Stimulated activated CD4-positive, alpha-beta T cell treated with anti-CD3 and anti-CD28 coated beads, Interleukin-1b, Interleukin-23, amount 100 ng/mL, for 4 hours (primary cell): ENCODE results near the gene SUCNR1.
"Not testable (repeated sequence)": the region's sequence is repeated elsewhere in the genome, so short reads cannot be mapped to it uniquely, and the experiment has no call there.

ENCODE experiments used
- DNase-seq, 2 donors: peaks; one replicate each; pipeline ENCODE4 v3.0.0-alpha.2; 2020; ENCODE audit warnings: low read depth in 2 of 2

The SUCNR1 gene, protein sequence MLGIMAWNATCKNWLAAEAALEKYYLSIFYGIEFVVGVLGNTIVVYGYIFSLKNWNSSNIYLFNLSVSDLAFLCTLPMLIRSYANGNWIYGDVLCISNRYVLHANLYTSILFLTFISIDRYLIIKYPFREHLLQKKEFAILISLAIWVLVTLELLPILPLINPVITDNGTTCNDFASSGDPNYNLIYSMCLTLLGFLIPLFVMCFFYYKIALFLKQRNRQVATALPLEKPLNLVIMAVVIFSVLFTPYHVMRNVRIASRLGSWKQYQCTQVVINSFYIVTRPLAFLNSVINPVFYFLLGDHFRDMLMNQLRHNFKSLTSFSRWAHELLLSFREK

GRCh38 chr3:151873398-151873797, at the start of gene SUCNR1:
Gene SUCNR1, plus strand, starts transcription at chr3:151873643. Its CDS starts 6,250 bp downstream, at chr3:151879893.
- DNase-seq: no peak

- DNase-seq: no peak
Observed at GRCh38 chr3:151827816-151828215, 45.6 kb upstream of the SUCNR1 start.

DNA sequence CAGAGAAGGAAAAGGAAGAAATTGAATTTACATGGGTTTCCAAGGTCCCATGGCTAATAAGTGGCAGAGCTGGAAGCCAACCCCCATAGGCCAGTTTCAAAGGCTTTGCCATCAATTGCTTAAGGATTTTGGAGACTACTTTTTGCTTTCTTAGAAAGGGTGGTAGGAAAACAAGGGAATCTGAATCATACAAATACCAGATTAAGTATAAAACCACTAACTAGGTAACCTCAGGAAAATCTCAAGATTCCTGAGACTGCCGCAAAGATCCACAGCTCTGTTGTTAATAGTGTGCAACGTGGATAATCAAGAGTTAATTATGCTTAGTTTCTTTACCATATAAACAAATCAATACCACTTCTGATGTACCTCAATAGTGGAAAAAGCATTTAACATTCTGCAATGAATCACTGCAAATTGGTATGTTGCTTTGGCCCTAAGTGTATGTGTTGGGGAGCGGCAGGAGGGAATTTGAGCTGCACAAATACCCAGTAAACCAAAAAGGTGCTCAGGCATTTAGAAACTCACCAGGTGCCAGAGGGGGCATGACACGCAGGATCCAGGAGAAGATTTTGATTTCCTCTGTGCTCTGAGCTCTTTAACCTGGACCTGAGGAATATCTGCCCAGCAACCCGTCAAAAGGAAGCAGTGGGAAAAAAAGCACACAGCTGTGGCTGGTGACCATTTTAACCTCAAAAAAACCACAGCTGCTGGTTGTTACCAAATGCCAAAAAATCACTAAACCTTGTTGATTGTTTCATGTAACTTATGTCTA, 37.5 kb upstream of the SUCNR1 start:
- DNase-seq: no peak

DNA sequence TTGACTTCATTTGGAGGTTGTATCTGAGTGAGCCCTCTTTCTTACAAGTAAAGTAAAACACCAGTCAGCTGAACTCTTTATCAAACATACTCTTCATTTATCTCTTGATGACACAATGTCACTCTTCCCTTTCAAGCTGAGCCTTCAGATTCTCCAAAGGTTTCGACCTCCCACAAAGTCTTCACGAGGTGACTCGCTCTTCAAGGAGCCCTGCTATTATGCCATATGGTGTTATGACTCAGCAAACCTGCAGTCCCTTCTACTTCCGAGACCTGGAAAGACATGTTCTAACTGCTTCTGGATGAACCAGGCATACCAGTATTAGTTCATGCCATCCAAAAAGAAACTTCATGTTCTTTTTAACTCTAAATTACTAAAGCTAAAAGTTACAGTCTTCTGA, 36.4 kb upstream of the SUCNR1 start:
- DNase-seq: no peak

GRCh38 chr3:151838574-151839312, 34.7 kb upstream of the SUCNR1 start:
- DNase-seq: peak in 1 of 2 donors; percentile 3

DNA sequence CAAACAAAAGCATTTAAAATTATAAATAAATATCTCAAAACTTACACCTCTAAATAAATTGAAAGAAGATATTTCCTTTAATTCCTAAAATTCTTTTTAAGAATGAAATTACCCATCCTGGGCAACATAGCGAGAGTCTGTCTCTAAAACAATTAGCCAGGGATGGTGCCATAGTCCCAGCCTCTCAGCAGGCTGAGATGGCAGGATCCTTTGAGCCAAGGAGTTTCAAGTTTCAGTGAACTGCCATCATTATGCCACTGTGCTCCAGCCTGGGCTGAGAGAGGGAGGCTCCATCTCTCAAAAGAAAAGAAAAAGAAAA, 34.2 kb upstream of the SUCNR1 start:
- DNase-seq: no peak

DNA sequence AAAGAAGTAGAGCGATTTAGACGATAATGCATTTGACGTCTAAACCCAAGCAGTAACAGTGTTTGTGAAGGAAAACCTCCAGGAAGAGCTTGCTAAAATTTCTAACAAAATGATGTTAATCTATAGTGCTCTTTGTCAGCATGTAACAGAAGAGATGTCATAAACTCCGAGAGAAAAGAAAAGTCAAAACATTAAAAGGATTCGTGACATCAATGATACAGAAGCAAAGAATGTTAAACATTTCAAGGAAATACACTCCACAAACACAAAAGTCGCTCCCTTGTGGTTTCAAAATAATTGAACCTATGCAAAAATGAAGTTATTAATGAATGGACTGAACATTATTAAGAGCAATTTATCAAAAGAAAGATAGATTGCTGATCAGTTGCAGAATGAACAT, 31.6 kb upstream of the SUCNR1 start:
- DNase-seq: no peak

DNA sequence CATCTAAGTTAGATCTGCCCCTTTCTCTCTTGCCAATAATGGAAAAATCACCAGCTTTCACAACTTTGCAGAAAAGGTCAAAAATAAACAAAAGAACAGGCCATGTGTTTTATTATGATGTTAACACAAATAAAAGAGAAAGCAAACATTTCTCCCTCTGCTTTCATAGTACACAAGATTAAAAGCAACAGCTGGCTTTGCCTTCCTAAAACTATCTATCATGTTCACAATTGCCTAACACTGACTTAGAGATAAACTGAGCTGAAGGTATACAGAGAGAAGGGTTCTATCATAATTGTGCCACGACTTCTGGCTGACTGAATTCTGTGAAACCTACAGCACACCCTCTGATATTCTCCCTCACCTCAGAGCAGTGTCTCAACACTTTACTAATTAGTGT, 30.2 kb upstream of the SUCNR1 start:
- no peak for DNase-seq

- DNase-seq: no peak
Observed at GRCh38 chr3:151845306-151845905, 28.0 kb upstream of the SUCNR1 start.

DNA sequence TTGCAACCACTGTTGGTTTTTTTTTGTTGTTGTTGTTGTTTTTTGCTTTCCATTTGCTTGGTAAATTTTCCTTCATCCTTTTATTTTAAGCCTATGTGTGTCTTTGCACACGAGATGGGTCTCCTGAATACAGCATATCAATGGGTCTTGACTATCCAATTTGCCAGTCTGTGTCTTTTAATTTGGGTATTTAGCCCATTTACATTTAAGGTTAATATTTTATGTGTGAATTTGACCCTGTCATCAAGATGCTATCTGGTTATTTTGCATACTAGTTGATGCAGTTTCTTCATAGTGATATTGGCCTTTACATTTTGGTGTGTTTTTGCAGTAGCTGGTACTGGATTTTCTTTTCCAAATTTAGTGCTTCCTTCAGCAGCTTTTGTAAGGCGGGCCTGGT, 23.4 kb upstream of the SUCNR1 start:
- DNase-seq: not testable (repeated sequence)

DNA sequence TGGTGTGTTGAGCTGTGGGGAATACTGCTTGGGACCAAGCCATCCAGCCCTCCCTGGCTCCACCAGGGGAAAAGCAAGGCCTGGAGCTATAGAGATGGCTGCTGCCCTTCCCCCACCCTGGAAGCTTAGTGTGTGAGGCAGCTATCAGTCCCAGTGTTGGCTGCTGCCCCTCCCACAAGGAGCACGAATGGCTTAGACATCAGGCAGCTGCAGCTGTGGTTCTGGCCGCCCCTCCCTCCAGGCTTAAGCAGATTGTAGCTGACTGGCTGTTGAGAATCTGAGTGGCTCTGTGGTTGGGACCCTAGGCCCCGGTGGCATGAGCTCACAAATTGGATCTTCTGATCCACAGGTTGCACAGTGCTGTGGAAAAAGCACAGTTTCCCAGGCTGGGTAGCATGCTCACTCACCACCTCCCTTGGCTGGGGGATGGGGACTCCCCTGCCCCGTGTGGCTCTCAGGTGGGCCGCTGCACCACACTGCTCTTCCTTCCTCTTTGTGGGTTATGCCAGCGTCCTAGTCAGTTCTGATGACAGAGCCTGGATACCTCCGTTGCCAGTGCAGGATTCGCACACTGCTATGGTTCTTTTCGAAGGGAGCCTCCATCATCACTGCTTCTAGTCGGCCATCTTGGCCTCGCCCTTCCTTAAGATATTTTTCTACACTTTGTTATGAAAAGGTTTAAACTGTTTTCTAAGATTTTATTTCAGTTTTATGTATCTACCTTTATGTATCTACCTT, 21.2 kb upstream of the SUCNR1 start:
- no peak for DNase-seq

DNA sequence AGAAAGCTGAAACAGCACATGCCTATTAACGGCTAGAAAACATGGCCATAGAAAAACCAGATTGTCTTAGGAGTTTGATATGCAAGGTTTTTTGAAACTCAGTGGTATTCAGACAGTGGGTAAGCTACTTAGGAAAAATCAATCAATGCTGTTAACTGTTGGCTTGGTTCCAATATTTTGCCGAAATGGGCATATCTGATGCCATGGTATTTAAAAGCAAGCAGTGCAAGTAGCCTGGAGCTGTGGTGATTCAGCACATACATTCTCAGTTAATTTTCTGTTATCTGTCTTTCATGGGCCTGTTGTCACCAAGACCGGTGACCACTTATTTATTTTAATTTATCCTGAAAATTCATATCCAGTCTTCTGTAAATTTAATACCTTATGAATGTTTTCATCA, 17.3 kb upstream of the SUCNR1 start:
- no peak for DNase-seq

DNA sequence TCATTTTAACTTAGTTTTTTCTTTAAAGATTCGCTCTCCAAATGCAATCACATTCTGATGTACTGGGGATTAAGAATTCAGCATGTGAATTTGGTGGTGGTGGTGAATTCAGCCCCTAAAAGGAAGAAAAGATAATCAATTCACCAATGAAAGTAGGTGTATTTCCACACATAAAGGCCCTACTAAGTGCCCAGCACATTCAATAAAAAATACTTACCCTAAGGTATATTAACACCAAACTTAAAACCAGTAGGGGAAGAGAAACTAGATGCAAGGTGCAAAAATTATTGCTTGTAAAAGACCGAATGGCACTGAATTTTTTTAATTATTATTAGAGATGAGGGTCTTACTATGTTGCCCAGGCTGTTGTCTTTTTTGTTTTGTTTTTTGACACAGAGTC, 16.8 kb upstream of the SUCNR1 start:
- DNase-seq: no peak

DNA sequence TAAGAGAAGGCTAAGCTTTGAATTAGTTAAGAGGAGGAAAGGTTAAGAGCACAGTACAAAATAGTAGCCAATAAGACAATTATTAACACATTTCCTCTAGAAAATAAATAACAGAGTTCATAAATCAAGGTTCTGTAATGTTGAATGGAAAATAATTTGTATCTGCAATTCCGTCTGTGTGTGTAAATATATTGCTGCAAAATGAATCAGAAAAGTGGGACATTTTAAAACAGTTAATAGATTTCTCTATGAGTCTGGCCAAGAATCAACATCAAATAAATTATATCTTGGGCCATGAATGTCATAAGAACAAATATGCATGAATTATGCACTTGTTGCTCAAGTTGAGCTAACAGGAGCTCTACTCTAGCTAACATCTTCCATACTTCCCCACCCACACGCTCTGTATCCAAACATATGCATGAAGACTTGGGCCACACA, 14.2 kb upstream of the SUCNR1 start:
- no peak for DNase-seq

- no peak for DNase-seq
Observed at GRCh38 chr3:151859905-151860304, 13.5 kb upstream of the SUCNR1 start.

DNA sequence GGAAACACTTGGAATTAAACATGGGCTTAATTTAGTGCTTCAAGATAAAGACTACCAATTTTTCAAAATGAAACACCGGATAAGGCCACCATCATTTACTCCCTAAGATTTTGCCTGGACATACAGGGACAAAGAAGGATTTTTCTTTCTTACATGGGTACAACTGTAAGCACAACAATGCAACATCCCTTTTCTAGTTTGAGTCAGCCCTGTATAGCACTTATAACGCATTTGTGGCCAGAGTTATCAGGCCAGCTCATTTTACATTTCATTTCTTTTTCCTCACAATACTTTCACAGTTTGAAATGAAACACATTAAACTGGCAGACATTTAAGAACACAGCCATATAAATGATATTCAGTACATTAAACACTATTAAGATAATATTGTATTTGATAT, 9.8 kb upstream of the SUCNR1 start:
- DNase-seq: no peak

DNA sequence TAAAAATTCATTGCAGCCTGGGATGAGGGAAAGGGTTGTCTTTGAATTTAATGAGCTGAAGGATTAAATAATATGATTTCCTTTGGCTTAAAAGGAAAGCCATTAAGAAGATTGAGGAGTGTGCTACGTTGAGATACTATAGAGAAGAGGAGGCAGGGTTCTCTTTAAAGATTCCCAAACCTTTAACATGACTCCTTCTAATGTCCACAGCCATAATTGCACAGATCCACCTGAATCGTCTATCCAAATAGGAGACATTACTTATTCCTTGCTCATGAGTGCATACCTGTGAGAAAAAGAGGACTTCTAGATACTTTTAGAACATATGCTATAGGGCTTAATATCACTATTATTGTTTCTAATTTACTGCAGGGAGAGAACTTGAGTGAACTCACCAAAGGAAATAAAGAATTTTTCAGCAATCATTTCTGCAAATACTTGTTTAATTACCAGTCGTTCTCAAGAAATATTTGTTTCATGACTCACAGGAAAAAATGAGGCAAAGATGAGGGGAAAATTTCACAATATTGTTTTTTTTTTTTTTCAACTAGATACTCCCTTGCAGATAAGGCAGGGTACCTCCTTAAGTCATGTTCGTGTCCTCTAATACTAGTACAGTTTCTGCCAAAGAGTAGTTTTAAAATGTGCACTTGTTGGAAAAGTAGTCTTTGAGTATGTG, 8.9 kb upstream of the SUCNR1 start:
- no peak for DNase-seq

- no peak for DNase-seq
Observed at GRCh38 chr3:151866711-151867410, 6.6 kb upstream of the SUCNR1 start.

GRCh38 chr3:151867666-151868065, 5.8 kb upstream of the SUCNR1 start:
- DNase-seq: no peak

DNA sequence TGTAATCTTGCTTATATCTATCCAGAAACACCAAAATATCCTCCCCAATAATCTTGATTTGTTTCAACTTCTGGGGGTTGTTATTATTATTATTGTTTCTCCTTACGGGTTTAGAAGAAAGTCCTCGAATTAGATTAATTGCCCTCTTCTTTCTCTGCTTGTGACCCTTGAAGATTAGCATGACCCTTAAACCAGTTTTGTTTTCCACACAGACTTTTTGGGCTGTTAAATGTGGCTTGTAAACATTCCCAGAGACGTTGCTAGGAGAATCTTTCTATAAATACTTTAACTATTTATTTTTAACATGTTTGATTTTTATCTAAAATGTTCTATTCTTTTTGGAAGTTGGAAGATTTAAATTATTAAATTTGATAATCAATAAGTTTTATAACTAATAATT, 4.3 kb upstream of the SUCNR1 start:
- DNase-seq: no peak
